HepG2 (cell line): ENCODE measurements around the gene IGFL2. TPM values are rescaled to one million over a fixed set of nuclear protein-coding genes. Genes with fewer than 3 reads are reported as not detected.

Experiments used
- ATAC-seq: fragments of 200-7000 bp; cut with Tn5 transposase; 3 replicates; pipeline ENCODE4 v1.9.1; 2020; ENCODE audit warnings: mild to moderate bottlenecking, moderate library complexity
- BruUV-seq: library from RNA; stranded (reverse); fragments of 400-500 nt; replicated peaks from 2 replicates; lab custom pipeline; 2021; lab: Mats Ljungman, UMichigan
- CTCF ChIA-PET: fragments of 300-600 bp; formaldehyde crosslinking; extraction: SDS; loops from one replicate; lab custom pipeline; 2021; ENCODE audit warnings: low total read pairs, inconsistent platforms, low intra/inter-chr PET ratio; lab: Yijun Ruan, JAX
- POLR2A ChIA-PET: fragments of 350-600 bp; sonication (Branson Sonifier 250); formaldehyde crosslinking; loops from one replicate; lab custom pipeline; 2020; ENCODE audit warnings: antibody characterized with exemption, inconsistent platforms; lab: Yijun Ruan, JAX
- DNase-seq: peaks from one replicate; pipeline ENCODE4 v3.0.0-alpha.2; 2015; ENCODE audit warnings: low spot score
- FAIRE-seq: peaks from 3 replicates; lab custom pipeline; 2011; peaks lifted over from hg19 to GRCh38; lab: Jason Lieb, UNC
- H2AFZ ChIP-seq: one replicate; pipeline ENCODE4 v1.6.1; 2011; ENCODE audit warnings: low read length, inconsistent platforms
- H3K27ac ChIP-seq: fragments of 300-600 bp; 3 replicates; pipeline ENCODE4 v1.8.0; 2011; ENCODE audit warnings: mixed run types, mild to moderate bottlenecking, mixed read lengths, low read length, inconsistent platforms; ENCODE audit not compliant: insufficient read depth; ENCODE audit errors: extremely low read length
- H3K27me3 ChIP-seq, 2 experiments: fragments of 200-600 bp in 1 of 2; 2 replicates in 1 of 2; 3 replicates in 1 of 2; pipeline versions ENCODE4 v1.6.0 to v1.8.0; 2011; ENCODE audit warnings: low read length in 2 of 2, mild to moderate bottlenecking in 2 of 2, moderate library complexity in 2 of 2, inconsistent platforms in 1 of 2; ENCODE audit not compliant: insufficient read depth in 2 of 2, control insufficient read depth in 1 of 2
- H3K36me3 ChIP-seq, 2 experiments: fragments of 200-600 bp in 1 of 2; replicated peaks in 1 of 2; 2 replicates in 1 of 2; 3 replicates in 1 of 2; pipeline versions ENCODE4 v1.5.1 to v1.8.0; 2011; ENCODE audit warnings: low read length in 2 of 2, inconsistent platforms in 1 of 2; ENCODE audit not compliant: insufficient read depth in 2 of 2, control insufficient read depth in 1 of 2
- H3K4me1 ChIP-seq: 2 replicates; pipeline ENCODE4 v1.5.1; 2012; ENCODE audit warnings: low read length, inconsistent platforms; ENCODE audit not compliant: insufficient read depth
- H3K4me2 ChIP-seq: 2 replicates; pipeline ENCODE4 v1.6.0; 2011; ENCODE audit warnings: low read depth, low read length, inconsistent platforms
- H3K4me3 ChIP-seq, 3 experiments: fragments of 200-600 bp in 1 of 3; sonication (generic), shearing (Covaris generic) in 1 of 3; replicated peaks in 1 of 3; 2 replicates each; pipeline ENCODE4 v1.5.1; 2011 to 2016; ENCODE audit warnings: low read length in 3 of 3, inconsistent platforms in 2 of 3, low read depth in 2 of 3, mild to moderate bottlenecking in 2 of 3, control low read depth in 1 of 3, mixed read lengths in 1 of 3; ENCODE audit not compliant: insufficient read depth in 1 of 3
- H3K79me2 ChIP-seq: one replicate; pipeline ENCODE4 v1.6.1; 2011; ENCODE audit warnings: low read length, inconsistent platforms; ENCODE audit not compliant: insufficient read depth
- H3K9ac ChIP-seq: 2 replicates; pipeline ENCODE4 v1.6.0; 2011; ENCODE audit warnings: mild to moderate bottlenecking, low read depth, low read length, inconsistent platforms; ENCODE audit not compliant: insufficient read depth
- H3K9me3 ChIP-seq: 2 replicates; pipeline ENCODE4 v1.5.1; 2012; ENCODE audit warnings: mild to moderate bottlenecking, low read length
- H4K20me1 ChIP-seq: 2 replicates; pipeline ENCODE4 v1.6.0; 2011; ENCODE audit warnings: inconsistent platforms, mild to moderate bottlenecking, low read length, moderate library complexity; ENCODE audit not compliant: insufficient read depth
- DRAP1 ChIP-seq: IDR thresholded peaks from 2 replicates; pipeline ENCODE4 v1.6.1; 2016; ENCODE audit warnings: missing genetic modification reagents, missing compliant biosample characterization
- FOXJ3 ChIP-seq: sonication (generic); formaldehyde crosslinking; IDR thresholded peaks from 2 replicates; pipeline ENCODE4 v1.4.0; 2020; ENCODE audit warnings: missing genetic modification reagents, mild to moderate bottlenecking, borderline replicate concordance
- GPBP1L1 ChIP-seq: sonication (generic); formaldehyde crosslinking; IDR thresholded peaks from 2 replicates; pipeline ENCODE4 v1.5.0; 2020; ENCODE audit warnings: mild to moderate bottlenecking, missing genetic modification reagents
- GTF2F1 ChIP-seq: fragments of 150-350 bp; IDR thresholded peaks from 2 replicates; pipeline ENCODE4 v1.6.1; 2014; ENCODE audit warnings: low read length
- IRF1 ChIP-seq: sonication (generic); formaldehyde crosslinking; IDR thresholded peaks from 2 replicates; pipeline ENCODE4 v1.4.0; 2020; ENCODE audit warnings: low read depth, mild to moderate bottlenecking, missing genetic modification reagents
- MAF1 ChIP-seq: sonication (generic); formaldehyde crosslinking; IDR thresholded peaks from 2 replicates; pipeline ENCODE4 v1.5.0; 2020; ENCODE audit warnings: missing genetic modification reagents, borderline replicate concordance
- PCBP2 ChIP-seq: fragments of 200-400 bp; formaldehyde crosslinking; optimal IDR thresholded peaks from 2 replicates; pipeline ENCODE3; 2018; ENCODE audit warnings: low read length, low read depth; ENCODE audit not compliant: poor library complexity, severe bottlenecking
- ZNF331 ChIP-seq: sonication (generic); formaldehyde crosslinking; IDR thresholded peaks from 2 replicates; pipeline ENCODE4 v1.4.0; 2020; ENCODE audit warnings: missing genetic modification reagents
- ZNF512B ChIP-seq: sonication (generic); formaldehyde crosslinking; IDR thresholded peaks from 2 replicates; pipeline ENCODE4 v1.5.1; 2020; ENCODE audit warnings: missing genetic modification reagents, mild to moderate bottlenecking, borderline replicate concordance
- ZNF639 ChIP-seq: conservative IDR thresholded peaks from 2 replicates; pipeline ENCODE4 v1.6.1; 2018; ENCODE audit warnings: missing genetic modification reagents
- ZNF773 ChIP-seq: sonication (generic); formaldehyde crosslinking; IDR thresholded peaks from 2 replicates; pipeline ENCODE4 v1.4.0; 2020; ENCODE audit warnings: missing genetic modification reagents, borderline replicate concordance
- ZZZ3 ChIP-seq: sonication (generic); formaldehyde crosslinking; IDR thresholded peaks from 2 replicates; pipeline ENCODE4 v1.4.0; 2020; ENCODE audit warnings: missing genetic modification reagents, mild to moderate bottlenecking, borderline replicate concordance
- WGBS: methylation state at CpG from one replicate; pipeline ENCODE4 v1.1.6; 2017; ENCODE audit warnings: low lambda C conversion rate; 5-methylcytosine and 5-hydroxymethylcytosine counted together
- in situ Hi-C: cut with HindIII; loops from 2 replicates; pipeline ENCODE4 v1.10.0; 2017; ENCODE audit warnings: low pct_unique_long_range_greater_than_20kb; ENCODE audit not compliant: extremely low pct_ligation_motif_present
- intact Hi-C: fragments of 100-400 bp; cut with micrococcal nuclease; formaldehyde crosslinking; loops from one replicate; pipeline ENCODE4 v1.10.0; 2022; ENCODE audit not compliant: unreplicated experiment
- polyA plus RNA-seq, 8 experiments: library from polyadenylated mRNA; depleted of rRNA in 3 of 8; stranded (reverse) in 7 of 8; unstranded in 1 of 8; fragments of >200 nt; fragmentation: Illumina TruSeq in 4 of 8; extraction: Trizol in 4 of 8; gene quantifications; 2 replicates each; pipeline versions ENCODE4 v1.2.1 to v1.2.3, GENCODE V29; 2011 to 2016; ENCODE audit warnings: low read depth in 4 of 8, missing spikeins in 1 of 8, mixed read lengths in 1 of 8; ENCODE audit not compliant: insufficient read depth in 1 of 8
- total RNA-seq, 5 experiments: library from RNA; depleted of rRNA; stranded (reverse); fragments of >200 nt; fragmentation: Illumina TruSeq; extraction: Trizol; gene quantifications; 2 replicates each; pipeline ENCODE4 v1.2.3, GENCODE V29; 2016; ENCODE audit warnings: low read depth in 1 of 5

IGFL2 gene
- total and polyA plus RNA-seq, 2 of the 13 experiments (the other 11 are each of a cell fraction or from before 2014, with no cell fraction given), result not detected

- Histone ChIP-seq H3K4me3 (no peak overlapping the region), H2AFZ (no peak overlapping the region), H3K79me2 (no peaks in the 10 kb centered on the region), H3K36me3 (no peaks in the 10 kb centered on the region), H3K4me1 (peaks cover 11% of the 10 kb centered on the region), H3K9me3 (no peaks in the 10 kb centered on the region), H4K20me1 (no peaks in the 10 kb centered on the region), H3K4me2 (no peak overlapping the region), H3K9ac (no peak overlapping the region), H3K27me3 (no peaks in the 10 kb centered on the region), H3K27ac (no peak overlapping the region)
- DNase-seq, result no peak
- in situ Hi-C loops (no loop called here), intact Hi-C loops (no loop called here)
- no peak for FAIRE-seq
- CTCF ChIA-PET, result no interaction called here
- ATAC-seq, result no peak
- POLR2A ChIA-PET, result no interaction called here
- no TSS peak for BruUV-seq
- TF ChIP-seq ZNF331 (no peak), ZZZ3 (CRISPR knock-in tag) (no peak), PCBP2 (no peak), DRAP1 (CRISPR knock-in tag) (no peak), GTF2F1 (no peak), GPBP1L1 (CRISPR knock-in tag) (no peak)
Measured at GRCh38 chr19:46134527-46134926, 13.5 kb upstream of the IGFL2 start.

- intact Hi-C loops, result no loop called here
- POLR2A ChIA-PET, result no interaction called here
- TF ChIP-seq ZNF639 (CRISPR knock-in tag) (no peak), ZNF331 (no peak), ZNF773 (no peak), IRF1 (no peak), ZNF512B (no peak), MAF1 (no peak), FOXJ3 (CRISPR knock-in tag) (no peak)
- no peaks in the 10 kb centered on the region for H4K20me1 ChIP-seq
- BruUV-seq, result no TSS peak
- in situ Hi-C loops, result no loop called here
- H3K79me2 ChIP-seq, result no peaks in the 10 kb centered on the region
- no peak overlapping the region for H2AFZ ChIP-seq
- ATAC-seq (no peak), DNase-seq (no peak), FAIRE-seq (no peak)
- H3K36me3 ChIP-seq, result no peaks in the 10 kb centered on the region
- H3K4me1 ChIP-seq, result peaks cover 11% of the 10 kb centered on the region
- 33% methylated on average over 3 of the region's 4 CpGs for WGBS
- no peaks in the 10 kb centered on the region for H3K27me3 ChIP-seq
- no peak overlapping the region for H3K4me3 ChIP-seq
- H3K9ac ChIP-seq, result no peak overlapping the region
- CTCF ChIA-PET, result no interaction called here
- no peak overlapping the region for H3K4me2 ChIP-seq
- no peaks in the 10 kb centered on the region for H3K9me3 ChIP-seq
- H3K27ac ChIP-seq, result no peak overlapping the region
Measured at GRCh38 chr19:46137915-46138473, 10.0 kb upstream of the IGFL2 start.
